UCSD-AML1 (cell line): Measurements from ENCODE around the gene NUBPL.
"Not testable (repeated sequence)": the region's sequence is repeated elsewhere in the genome, so short reads cannot be mapped to it uniquely, and the experiment has no call there.

Experiments
- DNase-seq: peaks from one replicate; lab custom pipeline; 2025; ENCODE audit not compliant: unreplicated experiment; lab: John Stamatoyannopoulos, UW

Gene NUBPL

GRCh38 chr14:31576949-31577348 lies 15.7 kb downstream of the NUBPL start:
- no peak for DNase-seq

- DNase-seq: no peak
These were observed 17.1 kb downstream of the NUBPL start for GRCh38 chr14:31578266-31578665.

GRCh38 chr14:31578792-31579501 lies 17.7 kb downstream of the NUBPL start:
- DNase-seq: no peak

- no peak for DNase-seq
These were observed 19.0 kb downstream of the NUBPL start for GRCh38 chr14:31580234-31580633.

- DNase-seq: no peak
These were observed 21.1 kb downstream of the NUBPL start for GRCh38 chr14:31582286-31582691.

GRCh38 chr14:31582836-31583452 lies 21.7 kb downstream of the NUBPL start:
- no peak for DNase-seq

- no peak for DNase-seq
These were observed 29.0 kb downstream of the NUBPL start for GRCh38 chr14:31590206-31590605.

- no peak for DNase-seq
These were observed 30.9 kb downstream of the NUBPL start for GRCh38 chr14:31592122-31592521.

GRCh38 chr14:31592631-31593030 lies 31.4 kb downstream of the NUBPL start:
- no peak for DNase-seq

- DNase-seq: no peak
These were observed 35.3 kb downstream of the NUBPL start for GRCh38 chr14:31596342-31597095.

GRCh38 chr14:31605702-31606101 lies 44.5 kb downstream of the NUBPL start:
- no peak for DNase-seq

GRCh38 chr14:31611778-31612433 lies 50.7 kb downstream of the NUBPL start:
- DNase-seq: no peak

GRCh38 chr14:31613188-31613587 lies 52.0 kb downstream of the NUBPL start:
- DNase-seq: no peak

GRCh38 chr14:31618884-31619283 lies 57.7 kb downstream of the NUBPL start:
- DNase-seq: not testable (repeated sequence)

GRCh38 chr14:31619440-31619839 lies 58.2 kb downstream of the NUBPL start:
- no peak for DNase-seq

GRCh38 chr14:31620898-31621297 lies 59.7 kb downstream of the NUBPL start:
- DNase-seq: not testable (repeated sequence)

GRCh38 chr14:31622060-31622459 lies 60.9 kb downstream of the NUBPL start:
- no peak for DNase-seq

GRCh38 chr14:31652900-31653299 lies 91.7 kb downstream of the NUBPL start:
- DNase-seq: not testable (repeated sequence)

GRCh38 chr14:31657917-31658316 lies 96.7 kb downstream of the NUBPL start:
- no peak for DNase-seq

- no peak for DNase-seq
These were observed 98.1 kb downstream of the NUBPL start for GRCh38 chr14:31659278-31659677.

- no peak for DNase-seq
These were observed 99.0 kb downstream of the NUBPL start for GRCh38 chr14:31660191-31660590.

GRCh38 chr14:31660728-31661127 lies 99.5 kb downstream of the NUBPL start:
- no peak for DNase-seq
